ENCODE results near the gene DPRX.

Gene DPRX

GRCh38 chr19:53624771-53625545, 6.8 kb upstream of the DPRX start:
- Histone ChIP-seq H3K4me1 (ENCODE audit: control extremely low read depth in 1 of 4, control insufficient read depth in 4 of 4, insufficient read depth in 4 of 4, low read length in 3 of 4) (peaks cover 12 to 45% (median 28%) of the 10 kb centered on the region in 4 experiments), H3K9me3 (ENCODE audit: control extremely low read depth in 1 of 5, control insufficient read depth in 4 of 5, insufficient read depth in 2 of 5, low read depth in 1 of 5, low read length in 4 of 5) (no peaks in the 10 kb centered on the region), H3K27me3 (replicated peaks in 2 of 5; ENCODE audit: control insufficient read depth in 4 of 5, insufficient read depth in 5 of 5, low read length in 4 of 5) (no peaks in the 10 kb centered on the region), H3K36me3 (ENCODE audit: control insufficient read depth in 4 of 4, insufficient read depth in 4 of 4, low read length in 3 of 4) (no peaks in the 10 kb centered on the region), H3K4me3 (ENCODE audit: control insufficient read depth in 1 of 7, extremely low read depth in 1 of 7, insufficient read depth in 4 of 7, low read depth in 2 of 7, low read length in 6 of 7) (peak overlapping the region in 1 of 7 experiments; percentile 6), H3K27ac (ENCODE audit: insufficient read depth in 1 of 2, low read depth in 1 of 2, low read length in 2 of 2, poor library complexity in 1 of 2, severe bottlenecking in 2 of 2) (no peak overlapping the region)
- ChIA-PET CTCF (interaction anchor here (1.3 to 1.4 kb wide), 3 partner anchors 32 to 34 kb away, joined by 3 to 7 read pairs (median 6); no protein-coding TSS in a partner anchor), POLR2A (interaction anchor here (0.7 kb wide), 1 partner anchor 698 kb away, joined by 5 read pairs; no protein-coding TSS in a partner anchor)
- 87% methylated on average over 7 of the region's 16 CpGs for whole genome bisulfite sequencing (ENCODE audit: insufficient coverage)
- peak; percentile 61 to 75 (median 72) for DNase-seq

DNA sequence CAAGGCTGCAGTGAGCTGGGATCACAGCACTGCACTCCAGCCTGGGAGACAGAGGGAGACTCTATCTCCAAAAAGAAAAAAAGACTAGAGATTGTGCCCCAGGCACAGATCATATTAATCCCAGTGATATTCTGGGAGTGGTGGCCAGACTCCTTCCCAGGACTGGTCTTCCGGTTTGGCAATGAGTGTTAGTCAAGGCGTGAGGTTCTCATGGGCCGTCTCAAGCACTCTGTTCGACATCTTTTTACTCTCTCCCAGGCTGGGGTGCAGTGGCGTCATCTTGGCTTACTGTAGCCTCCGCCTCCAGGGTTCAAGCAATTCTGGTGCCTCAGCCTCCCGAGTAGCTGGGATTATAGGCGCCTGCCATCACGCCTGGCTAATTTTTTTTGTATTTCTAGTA, 5.3 kb upstream of the DPRX start:
- no peak overlapping the region for H3K4me3 ChIP-seq (ENCODE audit: control insufficient read depth in 1 of 7, extremely low read depth in 1 of 7, insufficient read depth in 4 of 7, low read depth in 2 of 7, low read length in 6 of 7)
- no peaks in the 10 kb centered on the region for H3K9me3 ChIP-seq (ENCODE audit: control extremely low read depth in 1 of 5, control insufficient read depth in 4 of 5, insufficient read depth in 2 of 5, low read depth in 1 of 5, low read length in 4 of 5)
- H3K27me3 ChIP-seq (replicated peaks in 2 of 5; ENCODE audit: control insufficient read depth in 4 of 5, insufficient read depth in 5 of 5, low read length in 4 of 5) = no peaks in the 10 kb centered on the region
- ChIA-PET POLR2A (no interaction called here), CTCF (interaction anchor here (1.4 kb wide), 1 partner anchor 33 kb away, joined by 6 read pairs; no protein-coding TSS in a partner anchor)
- DNase-seq = no peak
- H3K4me1 ChIP-seq (ENCODE audit: control extremely low read depth in 1 of 4, control insufficient read depth in 4 of 4, insufficient read depth in 4 of 4, low read length in 3 of 4) = peaks cover 9 to 34% (median 22%) of the 10 kb centered on the region in 4 experiments
- WGBS (ENCODE audit: insufficient coverage) = 95% methylated on average over 9 of the region's 9 CpGs
- no peaks in the 10 kb centered on the region for H3K36me3 ChIP-seq (ENCODE audit: control insufficient read depth in 4 of 4, insufficient read depth in 4 of 4, low read length in 3 of 4)
- H3K27ac ChIP-seq (ENCODE audit: insufficient read depth in 1 of 2, low read depth in 1 of 2, low read length in 2 of 2, poor library complexity in 1 of 2, severe bottlenecking in 2 of 2) = no peak overlapping the region

GRCh38 chr19:53626976-53627375, 4.8 kb upstream of the DPRX start:
- WGBS (ENCODE audit: insufficient coverage) = 95% methylated on average over 6 of the region's 6 CpGs
- no peak overlapping the region for H3K27ac ChIP-seq (ENCODE audit: insufficient read depth in 1 of 2, low read depth in 1 of 2, low read length in 2 of 2, poor library complexity in 1 of 2, severe bottlenecking in 2 of 2)
- H3K36me3 ChIP-seq (ENCODE audit: control insufficient read depth in 4 of 4, insufficient read depth in 4 of 4, low read length in 3 of 4) = no peaks in the 10 kb centered on the region
- H3K4me1 ChIP-seq (ENCODE audit: control extremely low read depth in 1 of 4, control insufficient read depth in 4 of 4, insufficient read depth in 4 of 4, low read length in 3 of 4) = peaks cover 7 to 30% (median 17%) of the 10 kb centered on the region in 4 experiments
- H3K27me3 ChIP-seq (replicated peaks in 2 of 5; ENCODE audit: control insufficient read depth in 4 of 5, insufficient read depth in 5 of 5, low read length in 4 of 5) = no peaks in the 10 kb centered on the region
- ChIA-PET POLR2A (no interaction called here), CTCF (no interaction called here)
- DNase-seq = no peak
- no peak overlapping the region for H3K4me3 ChIP-seq (ENCODE audit: control insufficient read depth in 1 of 7, extremely low read depth in 1 of 7, insufficient read depth in 4 of 7, low read depth in 2 of 7, low read length in 6 of 7)
- H3K9me3 ChIP-seq (ENCODE audit: control extremely low read depth in 1 of 5, control insufficient read depth in 4 of 5, insufficient read depth in 2 of 5, low read depth in 1 of 5, low read length in 4 of 5) = no peaks in the 10 kb centered on the region

DNA sequence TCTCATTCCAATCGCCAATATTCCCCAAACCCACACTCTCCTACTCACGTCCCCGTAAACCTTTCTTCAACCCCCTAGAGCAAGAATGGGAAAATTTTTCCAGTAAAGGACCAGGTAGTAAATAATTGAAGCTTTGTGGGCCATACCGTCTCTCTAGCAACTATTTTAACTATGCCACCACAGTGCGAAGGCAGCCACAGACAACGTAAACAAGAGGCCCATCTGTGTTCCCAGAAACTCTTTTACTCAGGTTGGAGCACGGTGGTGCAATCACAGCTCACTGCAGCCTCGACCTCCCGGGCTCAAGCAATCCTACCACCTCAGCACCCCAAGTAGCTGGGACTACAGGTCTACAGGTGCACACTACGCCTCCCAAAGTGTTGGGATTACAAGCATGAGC, 3.0 kb downstream of the DPRX start:
- CTCF ChIA-PET = interaction anchor here (1.0 to 1.9 kb wide), 2 partner anchors 41 to 158 kb away, joined by 3 read pairs; no protein-coding TSS in a partner anchor

GRCh38 chr19:53639471-53639870, 7.7 kb downstream of the DPRX start:
- 95% methylated on average over 6 of the region's 7 CpGs for WGBS (ENCODE audit: insufficient coverage)
- H3K27ac ChIP-seq (ENCODE audit: insufficient read depth in 1 of 2, low read depth in 1 of 2, low read length in 2 of 2, poor library complexity in 1 of 2, severe bottlenecking in 2 of 2) = no peak overlapping the region
- no peak for DNase-seq
- no peaks in the 10 kb centered on the region for H3K36me3 ChIP-seq (ENCODE audit: control insufficient read depth in 4 of 4, insufficient read depth in 4 of 4, low read length in 3 of 4)
- ChIA-PET POLR2A (no interaction called here), CTCF (interaction anchor here (0.6 to 1.1 kb wide), 2 partner anchors 21 to 612 kb away, joined by 3 read pairs; no protein-coding TSS in a partner anchor)
- H3K9me3 ChIP-seq (ENCODE audit: control extremely low read depth in 1 of 5, control insufficient read depth in 4 of 5, insufficient read depth in 2 of 5, low read depth in 1 of 5, low read length in 4 of 5) = no peaks in the 10 kb centered on the region
- no peak overlapping the region for H3K4me3 ChIP-seq (ENCODE audit: control insufficient read depth in 1 of 7, extremely low read depth in 1 of 7, insufficient read depth in 4 of 7, low read depth in 2 of 7, low read length in 6 of 7)
- no peaks in the 10 kb centered on the region for H3K4me1 ChIP-seq (ENCODE audit: control extremely low read depth in 1 of 4, control insufficient read depth in 4 of 4, insufficient read depth in 4 of 4, low read length in 3 of 4)
- H3K27me3 ChIP-seq (replicated peaks in 2 of 5; ENCODE audit: control insufficient read depth in 4 of 5, insufficient read depth in 5 of 5, low read length in 4 of 5) = no peaks in the 10 kb centered on the region

More for the DNA sequence above, 3.0 kb downstream of the DPRX start:
- H3K4me3 ChIP-seq (ENCODE audit: control insufficient read depth in 1 of 7, extremely low read depth in 1 of 7, insufficient read depth in 4 of 7, low read depth in 2 of 7, low read length in 6 of 7) = no peak overlapping the region
- no peaks in the 10 kb centered on the region for H3K9me3 ChIP-seq (ENCODE audit: control extremely low read depth in 1 of 5, control insufficient read depth in 4 of 5, insufficient read depth in 2 of 5, low read depth in 1 of 5, low read length in 4 of 5)
- no peaks in the 10 kb centered on the region for H3K4me1 ChIP-seq (ENCODE audit: control extremely low read depth in 1 of 4, control insufficient read depth in 4 of 4, insufficient read depth in 4 of 4, low read length in 3 of 4)
- 98% methylated on average over 6 of the region's 10 CpGs for WGBS (ENCODE audit: insufficient coverage)
- no peak for DNase-seq
- H3K27ac ChIP-seq (ENCODE audit: insufficient read depth in 1 of 2, low read depth in 1 of 2, low read length in 2 of 2, poor library complexity in 1 of 2, severe bottlenecking in 2 of 2) = no peak overlapping the region
- POLR2A ChIA-PET = no interaction called here
- H3K36me3 ChIP-seq (ENCODE audit: control insufficient read depth in 4 of 4, insufficient read depth in 4 of 4, low read length in 3 of 4) = no peaks in the 10 kb centered on the region
- no peaks in the 10 kb centered on the region for H3K27me3 ChIP-seq (replicated peaks in 2 of 5; ENCODE audit: control insufficient read depth in 4 of 5, insufficient read depth in 5 of 5, low read length in 4 of 5)

DNA sequence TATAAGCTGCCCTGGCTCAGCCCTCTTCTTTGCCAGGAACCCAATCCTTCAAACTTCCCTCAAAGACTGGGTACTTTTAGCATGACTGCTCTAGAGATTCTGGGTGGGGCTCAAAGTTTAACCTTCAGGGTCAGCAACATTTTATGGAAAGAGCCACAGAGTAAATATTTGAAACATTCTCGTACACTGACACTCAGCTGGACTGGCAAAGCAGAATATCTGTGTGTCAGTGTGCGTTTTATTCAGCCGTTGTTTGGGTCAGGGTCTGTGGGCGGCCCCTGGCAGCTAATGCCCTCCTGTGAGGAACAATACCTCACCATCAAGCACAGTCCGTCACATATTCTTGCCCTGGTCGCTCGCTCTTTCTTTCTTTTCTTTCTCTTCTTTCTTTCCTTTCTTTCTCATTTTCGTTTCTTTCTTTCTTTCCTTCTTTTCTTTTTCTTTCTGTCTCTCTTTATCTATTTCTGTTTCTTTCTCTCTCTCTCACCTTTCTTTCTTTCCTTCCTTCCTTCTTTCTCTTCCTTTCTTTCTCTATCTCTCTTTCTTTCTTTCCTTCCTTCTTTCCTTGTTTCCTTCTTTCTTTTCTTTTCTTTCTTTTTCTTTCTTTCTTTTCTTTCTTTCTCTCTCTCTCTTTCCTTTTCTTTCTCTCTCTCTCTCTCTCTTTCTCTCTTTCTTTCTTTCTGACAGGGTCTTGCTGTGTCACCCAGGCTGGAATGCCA, 10.7 kb downstream of the DPRX start:
- Histone ChIP-seq H3K4me3 (ENCODE audit: control insufficient read depth in 1 of 7, extremely low read depth in 1 of 7, insufficient read depth in 4 of 7, low read depth in 2 of 7, low read length in 6 of 7) (no peak overlapping the region), H3K9me3 (ENCODE audit: control extremely low read depth in 1 of 5, control insufficient read depth in 4 of 5, insufficient read depth in 2 of 5, low read depth in 1 of 5, low read length in 4 of 5) (peaks cover 0 to 3% (median under 1%) of the 10 kb centered on the region in 5 experiments), H3K27ac (ENCODE audit: insufficient read depth in 1 of 2, low read depth in 1 of 2, low read length in 2 of 2, poor library complexity in 1 of 2, severe bottlenecking in 2 of 2) (no peak overlapping the region), H3K4me1 (ENCODE audit: control extremely low read depth in 1 of 4, control insufficient read depth in 4 of 4, insufficient read depth in 4 of 4, low read length in 3 of 4) (no peaks in the 10 kb centered on the region), H3K36me3 (ENCODE audit: control insufficient read depth in 4 of 4, insufficient read depth in 4 of 4, low read length in 3 of 4) (no peaks in the 10 kb centered on the region), H3K27me3 (replicated peaks in 2 of 5; ENCODE audit: control insufficient read depth in 4 of 5, insufficient read depth in 5 of 5, low read length in 4 of 5) (no peaks in the 10 kb centered on the region)
- 86% methylated on average over 8 of the region's 8 CpGs for WGBS (ENCODE audit: insufficient coverage)
- ChIA-PET POLR2A (no interaction called here), CTCF (interaction anchor here (1.2 kb wide), 1 partner anchor 14 kb away, joined by 3 read pairs; no protein-coding TSS in a partner anchor)
- no peak for DNase-seq
